Psoas muscle (tissue), 8 donors: ENCODE data around the gene TMEM170B. TPM values are rescaled to one million over a fixed set of nuclear protein-coding genes. Genes with fewer than 3 reads are reported as not detected.
A peak's percentile ranks its signal among the peaks of the same experiment; 100 is the strongest.

Experiments
- ATAC-seq, 4 donors: fragments of 200-7000 bp; cut with Tn5 transposase; one replicate each; pipeline ENCODE4 v1.9.1; 2020; ENCODE audit warnings: moderate library complexity in 3 of 4, mild to moderate bottlenecking in 2 of 4
- DNase-seq, 2 donors: peaks; one replicate each; pipeline ENCODE4 v3.0.0-alpha.2; 2020
- H3K27ac ChIP-seq: fragments of 200-600 bp; one replicate; pipeline ENCODE4 v1.8.0; 2022
- H3K27me3 ChIP-seq, 3 donors: fragments of 200-600 bp in 1 of 3; one replicate each; pipeline versions ENCODE4 v1.6.1 to v1.8.0; 2013 to 2022; ENCODE audit warnings: low read length in 2 of 3, mild to moderate bottlenecking in 2 of 3, moderate library complexity in 1 of 3; ENCODE audit not compliant: insufficient read depth in 3 of 3
- H3K36me3 ChIP-seq, 2 donors: fragments of 200-600 bp in 1 of 2; one replicate each; pipeline versions ENCODE4 v1.6.1 to v1.8.0; 2013 to 2022; ENCODE audit warnings: low read depth in 1 of 2, mild to moderate bottlenecking in 1 of 2, moderate library complexity in 1 of 2; ENCODE audit not compliant: insufficient read depth in 1 of 2
- H3K4me1 ChIP-seq: fragments of 200-600 bp; one replicate; pipeline ENCODE4 v1.8.0; 2022
- H3K4me3 ChIP-seq: fragments of 200-600 bp; one replicate; pipeline ENCODE4 v1.8.0; 2022; ENCODE audit warnings: mild to moderate bottlenecking
- H3K9me3 ChIP-seq: fragments of 200-600 bp; one replicate; pipeline ENCODE4 v1.8.0; 2022
- WGBS, 3 donors: extraction: QIAGEN DNeasy Blood & Tissue Kit; methylation state at CpG; one replicate each; pipeline versions ENCODE4 v1.1.6 to v1.1.7; 2013; 5-methylcytosine and 5-hydroxymethylcytosine counted together
- intact Hi-C, 2 donors: fragments of 100-400 bp; cut with DNase I; formaldehyde crosslinking; loops; one replicate each; pipeline versions ENCODE4 v1.11.0 to v1.14.2; 2022
- polyA plus RNA-seq, 3 donors: library from polyadenylated mRNA; stranded (reverse); fragments of 200-250 nt; gene quantifications; one replicate each; pipeline ENCODE4 v1.2.3, GENCODE V29; 2013
- total RNA-seq, 4 donors: library from RNA; stranded (reverse); fragmentation: NEBNext Ultra II Directional in 2 of 4; extraction: Animal tissue kit (Norgen Biotek cat#: 25700) in 2 of 4; gene quantifications; one replicate each; pipeline versions ENCODE4 v1.2.1 to v1.2.4, GENCODE V29; 2021 to 2023
- TF ChIP-seq, protein P1 (sequence below): fragments of 200-600 bp; IDR thresholded peaks from one replicate; pipeline ENCODE4 v1.8.0; 2022; ENCODE audit warnings: antibody characterized with exemption
- donor health status: healthy with polysubstance abuse.
- donor health status: DM: no; HTN: no; CAD: no; lungs with moderate emphysema.
- donor health status: Bipolar disorder and iron deficiency.
- donor health status: healthy.
- donor health status: DM: yes; HTN: yes; CAD: no.
- donor health status: DM: no; HTN: no; CAD: no.
- donor health status: DM: no; HTN: no; CAD: no.
- donor health status: DM: yes; HTN: yes; CAD: no.

The TMEM170B gene
- total and polyA plus RNA-seq, 7 donors: 2.7 to 20.0 (median 7.4) TPM

DNA sequence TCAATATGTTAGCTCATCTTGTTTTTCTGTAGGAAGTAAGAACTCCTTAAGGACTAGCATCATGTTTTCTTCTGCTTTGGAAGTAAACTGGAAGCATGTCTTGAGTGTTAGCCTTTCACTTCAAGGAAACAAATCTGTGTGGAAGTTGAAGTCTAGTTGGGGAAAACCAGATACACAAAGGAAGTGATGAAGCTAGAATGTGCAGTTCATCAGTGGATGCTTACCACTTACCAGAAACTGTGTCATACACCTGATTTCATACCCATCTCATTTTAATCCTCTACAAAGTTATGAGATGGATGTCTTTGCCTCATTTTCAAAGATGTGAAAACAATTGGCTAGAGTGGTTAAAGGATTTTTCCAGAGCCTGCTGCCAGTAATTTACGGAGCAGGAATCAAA is 75.8 kb downstream of the TMEM170B start:
- TF ChIP-seq, protein P1, sequence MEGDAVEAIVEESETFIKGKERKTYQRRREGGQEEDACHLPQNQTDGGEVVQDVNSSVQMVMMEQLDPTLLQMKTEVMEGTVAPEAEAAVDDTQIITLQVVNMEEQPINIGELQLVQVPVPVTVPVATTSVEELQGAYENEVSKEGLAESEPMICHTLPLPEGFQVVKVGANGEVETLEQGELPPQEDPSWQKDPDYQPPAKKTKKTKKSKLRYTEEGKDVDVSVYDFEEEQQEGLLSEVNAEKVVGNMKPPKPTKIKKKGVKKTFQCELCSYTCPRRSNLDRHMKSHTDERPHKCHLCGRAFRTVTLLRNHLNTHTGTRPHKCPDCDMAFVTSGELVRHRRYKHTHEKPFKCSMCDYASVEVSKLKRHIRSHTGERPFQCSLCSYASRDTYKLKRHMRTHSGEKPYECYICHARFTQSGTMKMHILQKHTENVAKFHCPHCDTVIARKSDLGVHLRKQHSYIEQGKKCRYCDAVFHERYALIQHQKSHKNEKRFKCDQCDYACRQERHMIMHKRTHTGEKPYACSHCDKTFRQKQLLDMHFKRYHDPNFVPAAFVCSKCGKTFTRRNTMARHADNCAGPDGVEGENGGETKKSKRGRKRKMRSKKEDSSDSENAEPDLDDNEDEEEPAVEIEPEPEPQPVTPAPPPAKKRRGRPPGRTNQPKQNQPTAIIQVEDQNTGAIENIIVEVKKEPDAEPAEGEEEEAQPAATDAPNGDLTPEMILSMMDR: no peak
- Histone ChIP-seq H3K4me3 (no peak overlapping the region), H3K4me1 (no peaks in the 10 kb centered on the region), H3K27ac (no peak overlapping the region), H3K36me3 (no peaks in the 10 kb centered on the region), H3K9me3 (no peaks in the 10 kb centered on the region), H3K27me3 (peaks cover 0 to 4% (median 0%) of the 10 kb centered on the region in 3 donors)
- 73 to 89% (median 76%) methylated on average over 1 of the region's 1 CpG for WGBS, 3 donors
- ATAC-seq (no peak), DNase-seq (no peak)
- intact Hi-C loops: no loop called here

DNA sequence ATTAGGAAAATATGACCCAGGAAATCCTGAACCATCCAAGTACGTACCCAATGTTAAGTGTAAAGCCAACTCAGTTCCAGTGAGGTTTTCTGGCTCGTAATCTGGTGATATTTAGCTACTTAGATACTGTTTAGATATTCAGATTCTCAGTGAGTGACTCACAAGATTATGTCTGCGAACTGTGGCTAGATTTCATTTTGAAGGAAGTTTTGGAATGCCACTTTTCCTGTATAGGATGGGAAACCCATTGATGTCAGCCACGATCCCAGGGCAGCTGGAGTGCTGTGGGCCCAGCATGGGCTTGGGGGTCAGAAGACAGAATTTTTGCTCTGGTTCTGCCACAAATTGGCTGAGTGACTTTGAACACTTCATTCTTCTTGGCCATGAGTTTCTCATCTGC is 76.3 kb downstream of the TMEM170B start:
- DNase-seq (no peak), ATAC-seq (no peak)
- Histone ChIP-seq H3K4me1 (no peaks in the 10 kb centered on the region), H3K36me3 (no peaks in the 10 kb centered on the region), H3K27me3 (peaks cover 0 to under 1% (median 0%) of the 10 kb centered on the region in 3 donors), H3K9me3 (no peaks in the 10 kb centered on the region), H3K4me3 (no peak overlapping the region), H3K27ac (no peak overlapping the region)
- intact Hi-C loops: no loop called here
- 57 to 61% (median 58%) methylated on average over 4 of the region's 4 CpGs for WGBS, 3 donors
- TF ChIP-seq, protein P1: no peak

DNA sequence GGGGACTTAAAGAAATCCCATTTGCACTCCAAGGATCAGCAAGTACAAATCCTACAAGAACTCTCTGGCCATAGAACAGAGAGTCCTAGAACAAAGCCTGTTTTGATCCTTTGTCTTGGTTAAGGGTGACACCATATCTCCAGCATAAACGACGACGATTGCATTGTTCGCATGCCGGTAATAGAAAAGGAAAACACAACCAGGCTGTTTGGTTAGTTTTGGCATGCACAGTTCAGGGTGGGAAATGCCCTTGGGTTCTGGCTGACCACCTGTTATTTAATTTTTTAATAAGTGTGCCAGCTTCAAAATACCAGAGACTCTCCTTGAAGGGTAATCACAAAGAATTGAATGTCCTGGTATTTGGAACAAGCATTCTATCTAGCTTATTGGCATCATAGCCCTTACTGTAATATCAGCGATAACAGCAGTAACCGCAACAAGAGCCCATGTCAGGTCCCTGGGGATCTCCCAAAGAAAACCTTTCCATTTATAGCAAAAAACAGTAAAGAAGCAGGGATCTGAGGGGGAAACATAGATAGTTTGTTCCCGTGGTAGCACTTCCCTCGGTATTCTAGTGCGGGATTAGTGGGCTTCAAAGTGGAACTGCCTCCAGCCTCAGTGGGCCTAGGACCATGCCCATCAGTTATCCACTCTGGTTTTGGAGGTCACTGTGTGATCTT is 77.1 kb downstream of the TMEM170B start:
- Histone ChIP-seq H3K9me3 (no peaks in the 10 kb centered on the region), H3K4me1 (no peaks in the 10 kb centered on the region), H3K4me3 (no peak overlapping the region), H3K27me3 (no peaks in the 10 kb centered on the region), H3K36me3 (no peaks in the 10 kb centered on the region), H3K27ac (no peak overlapping the region)
- TF ChIP-seq, protein P1: no peak
- ATAC-seq (no peak), DNase-seq (no peak)
- intact Hi-C loops: no loop called here
- 40 to 53% (median 47%) methylated on average over 10 of the region's 10 CpGs for WGBS, 3 donors

DNA sequence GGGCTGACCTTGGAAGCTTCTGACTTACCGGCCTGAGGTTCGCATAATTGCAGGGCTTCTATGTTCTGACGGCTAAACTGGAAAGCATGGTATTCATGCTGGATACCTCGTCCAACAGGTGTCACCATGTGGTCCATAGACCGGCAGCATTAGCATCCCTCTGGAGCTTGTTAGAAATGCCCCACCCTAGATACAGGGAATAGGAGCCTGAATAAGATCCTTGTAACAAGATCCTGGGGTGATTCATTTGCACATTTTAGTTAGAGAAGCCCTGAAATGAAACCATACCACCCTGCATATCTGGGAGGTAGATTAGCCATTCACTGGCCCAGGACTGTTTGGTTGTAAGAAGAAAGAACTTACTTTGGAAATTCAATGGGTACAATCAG is 77.7 kb downstream of the TMEM170B start:
- Histone ChIP-seq H3K4me3 (no peak overlapping the region), H3K4me1 (no peaks in the 10 kb centered on the region), H3K27me3 (no peaks in the 10 kb centered on the region), H3K27ac (no peak overlapping the region), H3K36me3 (no peaks in the 10 kb centered on the region), H3K9me3 (no peaks in the 10 kb centered on the region)
- intact Hi-C loops: no loop called here
- WGBS, 3 donors: 72 to 76% (median 74%) methylated on average over 5 of the region's 5 CpGs
- ATAC-seq (no peak), DNase-seq (no peak)
- TF ChIP-seq, protein P1: no peak

DNA sequence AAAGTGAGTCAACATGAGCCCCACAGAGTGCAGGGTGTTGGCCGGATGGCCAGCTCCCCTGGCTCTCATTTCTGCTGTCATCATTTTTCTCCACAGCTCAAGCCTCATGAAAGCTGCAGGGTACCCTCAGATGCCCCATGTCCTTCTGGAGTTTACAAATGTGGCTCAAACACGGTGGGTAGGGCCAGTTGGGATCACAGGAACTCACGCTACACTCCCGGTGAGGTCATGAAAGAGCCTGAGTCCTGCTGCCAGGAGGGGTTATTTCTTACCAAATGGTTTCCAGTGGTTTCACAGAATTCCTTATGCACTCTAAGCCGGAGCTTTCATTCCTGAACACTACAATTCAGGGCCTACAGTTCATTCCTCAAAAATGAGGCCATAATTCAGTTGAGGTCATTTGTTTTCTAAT is 78.7 kb downstream of the TMEM170B start:
- WGBS, 3 donors: 37 to 48% (median 45%) methylated on average over 5 of the region's 5 CpGs
- H3K27me3 ChIP-seq: no peaks in the 10 kb centered on the region
- no peak for DNase-seq
- no peaks in the 10 kb centered on the region for H3K4me1 ChIP-seq
- intact Hi-C loops: no loop called here
- no peak overlapping the region for H3K4me3 ChIP-seq
- peak in 1 of 4 donors; percentile 30 for ATAC-seq
- H3K9me3 ChIP-seq: no peaks in the 10 kb centered on the region
- TF ChIP-seq, protein P1: no peak
- H3K36me3 ChIP-seq: no peaks in the 10 kb centered on the region
- no peak overlapping the region for H3K27ac ChIP-seq
